CD1c-positive myeloid dendritic cell (primary cell): ENCODE data around the gene FAM9A.
"Not testable (repeated sequence)": the region's sequence is repeated elsewhere in the genome, so short reads cannot be mapped to it uniquely, and the experiment has no call there.

Experiments used
- DNase-seq: peaks from one replicate; pipeline ENCODE4 v3.0.0-alpha.2; 2016; ENCODE audit errors: extremely low spot score

The FAM9A gene

DNA sequence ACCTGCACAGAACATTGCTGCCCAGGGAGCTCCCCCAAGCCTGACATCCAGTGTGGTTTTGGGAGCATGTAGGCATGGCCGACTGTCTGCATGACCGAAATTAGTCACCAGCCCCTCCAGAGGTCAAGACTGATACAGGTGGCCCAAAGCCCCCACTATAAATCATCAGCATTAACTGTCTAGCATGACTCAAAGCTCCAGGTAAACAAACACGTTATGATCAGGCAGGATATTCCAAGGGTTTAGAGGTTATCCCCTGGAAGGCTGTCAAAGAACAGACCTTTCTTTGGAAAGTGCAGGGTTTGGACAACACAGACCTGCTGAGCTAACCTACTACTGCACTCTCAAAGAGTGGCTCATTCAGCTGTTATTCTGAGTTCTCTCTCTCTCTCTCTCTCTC is 2.1 kb upstream of the FAM9A start:
- DNase-seq = no peak

- DNase-seq = not testable (repeated sequence)
Observed at GRCh38 chrX:8800351-8800750, 832 bp downstream of the FAM9A start.

- not testable (repeated sequence) for DNase-seq
Observed at GRCh38 chrX:8799281-8799680, 1.9 kb downstream of the FAM9A start.

- not testable (repeated sequence) for DNase-seq
Observed at GRCh38 chrX:8798702-8799101, 2.5 kb downstream of the FAM9A start.

GRCh38 chrX:8787119-8787518 is 14.1 kb downstream of the FAM9A start:
- not testable (repeated sequence) for DNase-seq

DNA sequence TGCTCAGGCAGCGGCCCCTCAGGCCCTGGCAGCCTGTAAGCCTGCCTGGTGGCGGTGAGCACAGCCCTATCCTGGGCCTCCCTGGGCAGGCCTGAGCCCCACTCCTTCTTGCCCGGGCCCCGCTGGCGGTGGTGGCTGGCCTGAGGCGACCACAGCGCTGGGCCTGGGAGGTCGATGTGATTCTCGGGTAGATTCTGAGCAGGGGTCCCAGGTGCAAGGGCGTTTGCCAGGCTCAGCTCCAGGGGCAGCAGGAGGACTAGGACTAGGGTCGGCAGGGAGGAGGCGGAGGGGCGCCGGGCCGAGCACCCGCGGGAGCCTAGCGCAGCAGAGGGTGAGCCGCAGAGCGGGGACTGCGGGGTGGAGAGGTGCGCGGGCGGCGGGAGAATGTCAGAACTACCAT is 17.0 kb downstream of the FAM9A start:
- DNase-seq = no peak

- DNase-seq = no peak
Observed at GRCh38 chrX:8783714-8784098, 17.5 kb downstream of the FAM9A start.

GRCh38 chrX:8783097-8783713 is 18.0 kb downstream of the FAM9A start:
- DNase-seq = peak; percentile 21

GRCh38 chrX:8782595-8782994 is 18.6 kb downstream of the FAM9A start:
- no peak for DNase-seq

DNA sequence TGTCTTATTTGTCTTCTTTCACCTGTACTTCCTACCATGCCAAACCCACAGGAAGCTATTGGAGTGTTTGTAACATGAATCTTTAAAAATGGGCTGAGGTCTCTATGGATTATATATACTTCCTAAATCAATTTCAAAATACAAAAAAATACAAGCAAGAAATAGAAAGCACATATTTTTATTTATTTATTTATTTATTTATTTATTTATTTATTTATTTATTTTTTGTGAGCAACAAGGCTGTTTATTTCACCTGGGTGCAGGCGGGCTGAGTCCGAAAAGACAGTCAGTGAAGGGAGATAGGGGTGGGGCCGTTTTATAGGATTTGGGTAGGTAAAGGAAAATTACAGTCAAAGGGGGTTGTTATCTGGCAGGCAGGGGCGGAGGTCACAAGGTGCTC is 19.3 kb downstream of the FAM9A start:
- not testable (repeated sequence) for DNase-seq

DNA sequence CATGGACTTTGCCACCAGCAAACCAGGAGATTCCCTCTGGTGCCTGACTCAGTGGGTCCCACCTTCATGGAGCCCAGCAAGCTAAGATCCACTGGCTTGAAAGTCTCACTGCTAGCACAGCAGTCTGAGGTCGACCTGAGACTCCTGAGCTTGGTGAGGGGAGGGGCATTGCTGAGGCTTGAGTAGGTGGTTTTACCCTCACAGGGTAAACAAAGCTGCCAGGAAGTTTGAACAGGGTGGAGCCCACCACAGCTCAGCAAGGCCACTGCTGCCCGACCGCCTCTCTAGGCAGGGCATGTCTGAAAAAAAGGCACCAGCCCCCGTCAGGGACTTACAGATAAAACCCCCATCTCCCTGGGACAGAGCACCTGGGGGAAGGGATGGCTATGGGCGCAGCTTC is 28.1 kb downstream of the FAM9A start:
- no peak for DNase-seq

GRCh38 chrX:8760021-8760420 is 41.2 kb downstream of the FAM9A start:
- no peak for DNase-seq

- DNase-seq = not testable (repeated sequence)
Observed at GRCh38 chrX:8758706-8759105, 42.5 kb downstream of the FAM9A start.

- not testable (repeated sequence) for DNase-seq
Observed at GRCh38 chrX:8757609-8758389, 43.4 kb downstream of the FAM9A start.

DNA sequence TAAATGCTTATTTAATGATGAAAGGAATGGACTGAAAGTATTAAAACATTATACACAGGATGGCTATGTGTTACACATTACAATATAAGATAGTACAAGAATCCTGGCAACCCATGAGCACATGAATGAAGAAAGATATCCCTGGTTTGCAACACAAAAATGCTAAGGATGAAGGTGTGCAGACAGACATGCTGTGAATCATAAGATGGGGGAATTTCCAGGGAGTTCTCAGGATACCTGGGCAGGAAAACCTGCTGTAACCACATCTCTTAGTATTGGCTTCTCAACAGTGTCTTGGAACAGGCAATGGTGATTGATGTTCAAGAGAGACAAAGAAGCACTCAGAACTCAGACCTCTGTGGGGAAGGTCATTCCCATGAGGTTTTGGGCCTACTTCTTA is 45.4 kb downstream of the FAM9A start:
- DNase-seq = no peak

- DNase-seq = peak; percentile 1
Observed at GRCh38 chrX:8755116-8755515, 46.1 kb downstream of the FAM9A start.

GRCh38 chrX:8749697-8750096 is 51.5 kb downstream of the FAM9A start:
- no peak for DNase-seq

GRCh38 chrX:8748855-8749254 is 52.3 kb downstream of the FAM9A start:
- DNase-seq = peak; percentile 21

DNA sequence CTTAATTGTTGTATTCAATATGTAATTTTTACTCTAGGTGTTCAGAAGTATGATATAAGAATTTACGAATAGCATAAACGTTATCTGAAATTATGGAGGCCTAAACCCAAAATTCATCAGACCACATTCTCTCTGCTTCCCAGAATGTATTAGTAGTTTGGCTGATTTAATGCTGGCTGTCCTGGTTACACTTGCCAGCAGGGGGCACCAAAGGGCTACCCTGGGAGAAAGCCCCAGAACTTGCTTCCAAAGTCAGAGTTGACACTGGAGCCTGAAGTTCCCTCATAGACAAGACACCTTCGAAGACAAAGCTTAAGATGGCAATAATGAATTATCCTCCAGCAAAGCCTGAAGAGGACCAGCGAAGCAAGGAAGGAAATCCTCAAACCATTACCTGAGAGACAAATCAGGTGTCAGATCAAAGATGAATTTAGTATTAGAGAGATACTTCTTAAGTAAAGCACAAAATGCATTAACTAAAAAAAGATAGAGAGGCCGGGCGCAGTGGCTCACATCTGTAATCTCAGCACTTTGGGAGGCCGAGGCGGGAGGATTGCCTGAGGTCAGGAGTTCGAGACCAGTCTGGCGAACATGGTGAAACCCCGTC is 58.0 kb downstream of the FAM9A start:
- DNase-seq = peak; percentile 55

GRCh38 chrX:8741981-8742380 is 59.2 kb downstream of the FAM9A start:
- DNase-seq = no peak
